Nephron (organoid): ENCODE data around the gene KIF2A.

Source experiments
- H3K27ac Mint-ChIP-seq, 3 experiments: 2 replicates each; pipeline ENCODE4 v1.8.0; 2020; ENCODE audit warnings: mixed read lengths in 3 of 3, mild to moderate bottlenecking in 2 of 3, moderate library complexity in 1 of 3
- H3K27me3 Mint-ChIP-seq: 2 replicates; pipeline ENCODE4 v1.8.0; 2021; ENCODE audit warnings: low read depth, mild to moderate bottlenecking, moderate library complexity, mixed read lengths
- H3K36me3 Mint-ChIP-seq: 2 replicates; pipeline ENCODE4 v1.8.0; 2020; ENCODE audit warnings: low read depth, mixed read lengths
- H3K4me1 Mint-ChIP-seq: 2 replicates; pipeline ENCODE4 v1.8.0; 2020; ENCODE audit warnings: mixed read lengths
- H3K4me3 Mint-ChIP-seq, 3 experiments: 2 replicates each; pipeline ENCODE4 v1.8.0; 2020; ENCODE audit warnings: mild to moderate bottlenecking in 3 of 3, mixed read lengths in 3 of 3, moderate library complexity in 2 of 3
- H3K9me3 Mint-ChIP-seq: 2 replicates; pipeline ENCODE4 v1.8.0; 2020; ENCODE audit warnings: mixed read lengths
- TF ChIP-seq, protein P1 (sequence below), 3 experiments: fragments of 200-600 bp; sonication (generic); IDR thresholded peaks; one replicate each; pipeline ENCODE4 v1.5.0; 2021; ENCODE audit warnings: antibody characterized with exemption in 3 of 3; ENCODE audit not compliant: unreplicated experiment in 3 of 3

The KIF2A gene

GRCh38 chr5:62419609-62420008 lies 113.6 kb downstream of the KIF2A start:
- Mint-ChIP-seq H3K4me3 (no peak overlapping the region), H3K36me3 (no peaks in the 10 kb centered on the region), H3K4me1 (no peaks in the 10 kb centered on the region), H3K9me3 (no peaks in the 10 kb centered on the region), H3K27ac (no peak overlapping the region), H3K27me3 (no peaks in the 10 kb centered on the region)
- TF ChIP-seq, protein P1, sequence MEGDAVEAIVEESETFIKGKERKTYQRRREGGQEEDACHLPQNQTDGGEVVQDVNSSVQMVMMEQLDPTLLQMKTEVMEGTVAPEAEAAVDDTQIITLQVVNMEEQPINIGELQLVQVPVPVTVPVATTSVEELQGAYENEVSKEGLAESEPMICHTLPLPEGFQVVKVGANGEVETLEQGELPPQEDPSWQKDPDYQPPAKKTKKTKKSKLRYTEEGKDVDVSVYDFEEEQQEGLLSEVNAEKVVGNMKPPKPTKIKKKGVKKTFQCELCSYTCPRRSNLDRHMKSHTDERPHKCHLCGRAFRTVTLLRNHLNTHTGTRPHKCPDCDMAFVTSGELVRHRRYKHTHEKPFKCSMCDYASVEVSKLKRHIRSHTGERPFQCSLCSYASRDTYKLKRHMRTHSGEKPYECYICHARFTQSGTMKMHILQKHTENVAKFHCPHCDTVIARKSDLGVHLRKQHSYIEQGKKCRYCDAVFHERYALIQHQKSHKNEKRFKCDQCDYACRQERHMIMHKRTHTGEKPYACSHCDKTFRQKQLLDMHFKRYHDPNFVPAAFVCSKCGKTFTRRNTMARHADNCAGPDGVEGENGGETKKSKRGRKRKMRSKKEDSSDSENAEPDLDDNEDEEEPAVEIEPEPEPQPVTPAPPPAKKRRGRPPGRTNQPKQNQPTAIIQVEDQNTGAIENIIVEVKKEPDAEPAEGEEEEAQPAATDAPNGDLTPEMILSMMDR (IDR thresholded peaks at IDR 0.05; ENCODE audit: unreplicated experiment in 3 of 3), result no peak

- no peaks in the 10 kb centered on the region for H3K4me1 Mint-ChIP-seq
- H3K9me3 Mint-ChIP-seq, result no peaks in the 10 kb centered on the region
- H3K4me3 Mint-ChIP-seq, result no peak overlapping the region
- H3K27ac Mint-ChIP-seq, result no peak overlapping the region
- no peaks in the 10 kb centered on the region for H3K36me3 Mint-ChIP-seq
- no peaks in the 10 kb centered on the region for H3K27me3 Mint-ChIP-seq
- TF ChIP-seq, protein P1 (IDR thresholded peaks at IDR 0.05; ENCODE audit: unreplicated experiment in 3 of 3), result no peak
These were observed 115.4 kb downstream of the KIF2A start for GRCh38 chr5:62421414-62421813.

DNA sequence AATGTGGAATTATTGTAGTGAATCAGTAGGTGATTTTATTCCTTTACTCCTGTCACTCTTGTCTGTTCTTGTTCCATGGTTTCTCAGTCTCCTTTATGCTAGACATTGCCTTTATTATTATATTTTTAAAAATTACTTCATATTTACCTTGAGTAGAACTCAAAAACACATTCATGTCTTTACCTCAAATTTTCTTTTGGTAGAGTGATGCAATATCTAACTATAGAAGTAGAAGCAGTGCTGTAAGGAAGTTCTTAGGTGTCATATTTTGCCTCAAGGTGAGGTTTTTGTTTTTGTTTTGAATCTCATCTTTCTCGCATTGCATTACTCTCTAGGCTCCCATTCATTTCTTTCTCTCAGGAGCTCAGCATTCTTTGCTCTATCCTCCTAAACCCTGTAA lies 118.8 kb downstream of the KIF2A start:
- Mint-ChIP-seq H3K4me3 (no peak overlapping the region), H3K27me3 (no peaks in the 10 kb centered on the region), H3K9me3 (no peaks in the 10 kb centered on the region), H3K27ac (no peak overlapping the region), H3K36me3 (no peaks in the 10 kb centered on the region), H3K4me1 (no peaks in the 10 kb centered on the region)
- TF ChIP-seq, protein P1 (IDR thresholded peaks at IDR 0.05; ENCODE audit: unreplicated experiment in 3 of 3), result no peak

DNA sequence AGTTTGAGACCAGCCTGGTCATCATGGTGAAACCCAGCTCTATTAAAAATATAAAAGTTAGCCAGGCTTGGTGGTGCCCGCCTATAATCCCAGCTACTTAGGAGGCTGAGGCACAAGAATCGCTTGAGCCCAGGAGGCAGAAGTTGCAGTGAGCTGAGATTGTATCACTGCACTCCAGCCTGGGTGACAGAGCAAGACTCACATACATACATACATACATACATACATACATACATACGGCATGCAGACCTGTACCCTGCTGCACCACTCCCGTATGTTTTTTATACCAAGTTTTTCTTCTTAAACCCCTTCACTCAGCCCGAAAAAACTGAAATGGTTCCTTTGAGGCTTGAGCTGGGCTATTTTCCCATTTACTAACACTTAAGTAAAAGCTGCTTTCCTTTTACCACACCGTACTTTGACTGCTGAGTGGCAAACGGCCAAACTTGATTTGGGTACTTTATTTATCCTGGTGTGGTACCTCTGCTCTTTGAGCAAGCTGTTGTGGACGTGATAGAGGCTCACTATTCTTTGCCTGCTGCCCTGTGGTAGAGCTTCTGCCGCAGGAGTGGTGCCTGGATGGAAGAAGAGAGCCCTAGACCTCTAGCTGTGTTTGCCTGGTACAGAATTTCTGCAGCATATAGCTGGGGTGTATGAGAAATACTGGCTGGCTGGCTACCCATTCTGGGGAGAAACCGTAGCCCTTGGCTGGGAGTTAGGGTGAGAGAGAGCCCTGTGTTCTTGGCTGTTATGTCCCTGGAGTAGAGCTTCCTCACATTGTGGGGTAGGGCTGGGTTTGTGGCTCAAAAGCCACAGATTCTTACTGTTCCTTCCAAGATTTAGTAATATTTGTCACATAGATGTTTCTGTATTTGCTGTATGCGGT lies 126.0 kb downstream of the KIF2A start:
- Mint-ChIP-seq H3K9me3 (no peaks in the 10 kb centered on the region), H3K36me3 (no peaks in the 10 kb centered on the region), H3K4me3 (no peak overlapping the region), H3K27me3 (no peaks in the 10 kb centered on the region), H3K27ac (no peak overlapping the region), H3K4me1 (no peaks in the 10 kb centered on the region)
- TF ChIP-seq, protein P1 (IDR thresholded peaks at IDR 0.05; ENCODE audit: unreplicated experiment in 3 of 3), result no peak

DNA sequence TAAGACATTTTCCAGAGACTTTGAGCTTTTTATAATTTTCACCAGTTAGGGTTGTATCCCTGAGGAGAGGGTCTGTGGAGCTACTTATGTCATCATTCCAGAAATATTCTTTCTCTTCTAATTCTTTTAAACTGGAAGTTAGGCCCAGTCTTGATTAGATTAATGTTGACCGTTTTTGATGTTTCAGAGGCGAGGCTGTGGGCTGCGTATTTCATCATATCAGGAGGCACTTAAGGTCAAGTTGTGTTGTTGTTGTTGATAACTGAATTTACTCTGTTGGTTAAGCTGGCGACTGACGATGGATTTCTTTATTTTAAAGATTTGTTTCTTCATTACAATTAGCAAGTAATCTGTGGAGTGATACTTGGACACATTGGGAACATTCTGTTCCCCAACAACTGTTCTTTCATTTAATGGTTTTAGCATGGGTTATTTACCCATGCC lies 126.6 kb downstream of the KIF2A start:
- H3K4me3 Mint-ChIP-seq, result no peak overlapping the region
- H3K36me3 Mint-ChIP-seq, result no peaks in the 10 kb centered on the region
- no peaks in the 10 kb centered on the region for H3K27me3 Mint-ChIP-seq
- H3K9me3 Mint-ChIP-seq, result no peaks in the 10 kb centered on the region
- TF ChIP-seq, protein P1 (IDR thresholded peaks at IDR 0.05; ENCODE audit: unreplicated experiment in 3 of 3), result no peak
- H3K27ac Mint-ChIP-seq, result no peak overlapping the region
- no peaks in the 10 kb centered on the region for H3K4me1 Mint-ChIP-seq
